HG02981 (cell line): ENCODE results near the gene SH3D19.

Experiments
- ATAC-seq: cut with Tn5 transposase; IDR thresholded peaks from one replicate; pipeline ENCODE4 v1.9.1; 2021; ENCODE audit warnings: mild to moderate bottlenecking, moderate library complexity; ENCODE audit not compliant: unreplicated experiment

Gene SH3D19

GRCh38 chr4:151202851-151203455 is 122.5 kb downstream of the SH3D19 start:
- ATAC-seq, result no peak

- no peak for ATAC-seq
These were observed 123.0 kb downstream of the SH3D19 start for GRCh38 chr4:151202381-151202780.

- no peak for ATAC-seq
These were observed 125.8 kb downstream of the SH3D19 start for GRCh38 chr4:151199319-151200190.

GRCh38 chr4:151198748-151199147 is 126.7 kb downstream of the SH3D19 start:
- ATAC-seq, result no peak

- no peak for ATAC-seq
These were observed 128.2 kb downstream of the SH3D19 start for GRCh38 chr4:151197247-151197646.

- ATAC-seq, result no peak
These were observed 129.6 kb downstream of the SH3D19 start for GRCh38 chr4:151195801-151196200.

- ATAC-seq, result no peak
These were observed 132.0 kb downstream of the SH3D19 start for GRCh38 chr4:151193414-151193813.

- no peak for ATAC-seq
These were observed 132.7 kb downstream of the SH3D19 start for GRCh38 chr4:151192556-151193235.

- no peak for ATAC-seq
These were observed 140.6 kb downstream of the SH3D19 start for GRCh38 chr4:151184523-151185458.

GRCh38 chr4:151182455-151182996 is 142.9 kb downstream of the SH3D19 start:
- no peak for ATAC-seq

GRCh38 chr4:151176685-151177084 is 148.7 kb downstream of the SH3D19 start:
- no peak for ATAC-seq

GRCh38 chr4:151175754-151176631 is 149.4 kb downstream of the SH3D19 start:
- no peak for ATAC-seq

GRCh38 chr4:151175233-151175632 is 150.2 kb downstream of the SH3D19 start:
- ATAC-seq, result no peak

- ATAC-seq, result no peak
These were observed 150.6 kb downstream of the SH3D19 start for GRCh38 chr4:151174784-151175183.

GRCh38 chr4:151173871-151174270 is 151.5 kb downstream of the SH3D19 start:
- no peak for ATAC-seq

- no peak for ATAC-seq
These were observed 155.5 kb downstream of the SH3D19 start for GRCh38 chr4:151169900-151170299.

GRCh38 chr4:151169223-151169622 is 156.2 kb downstream of the SH3D19 start:
- ATAC-seq, result no peak

- ATAC-seq, result no peak
These were observed 157.8 kb downstream of the SH3D19 start for GRCh38 chr4:151167561-151167960.

- ATAC-seq, result no peak
These were observed 158.8 kb downstream of the SH3D19 start for GRCh38 chr4:151166636-151167035.
